Activated CD8-positive, alpha-beta T cell treated with anti-CD3 and anti-CD28 coated beads, Interleukin-2, amount 10 ng/mL, durations not matched to agents 7 days and 5 days (primary cell): Measurements from ENCODE around the gene POLE. TPM values are rescaled to one million over a fixed set of nuclear protein-coding genes. Genes with fewer than 3 reads are reported as not detected.

Experiments used
- ATAC-seq: fragments of 150-1000 bp; cut with Tn5 transposase; one replicate; pipeline ENCODE4 v1.10.0; 2021; ENCODE audit warnings: moderate library complexity
- CTCF ChIA-PET: fragments of 350-600 bp; sonication (Branson Sonifier 250); formaldehyde crosslinking; loops from one replicate; lab custom pipeline; 2021; ENCODE audit warnings: antibody characterized with exemption; lab: Charles Lee
- POLR2A ChIA-PET: fragments of 350-600 bp; sonication (Branson Sonifier 250); formaldehyde crosslinking; loops from one replicate; lab custom pipeline; 2021; ENCODE audit warnings: antibody characterized with exemption; lab: Charles Lee
- DNase-seq: peaks from one replicate; pipeline ENCODE4 v3.0.0-alpha.2; 2020
- H3K27ac Mint-ChIP-seq: one replicate; pipeline ENCODE4 v1.8.0; 2021; ENCODE audit warnings: mild to moderate bottlenecking, mixed read lengths
- H3K27me3 Mint-ChIP-seq: one replicate; pipeline ENCODE4 v1.8.0; 2021; ENCODE audit warnings: low read depth, mixed read lengths
- H3K36me3 Mint-ChIP-seq: one replicate; pipeline ENCODE4 v1.8.0; 2021; ENCODE audit warnings: low read depth, mixed read lengths
- H3K4me1 Mint-ChIP-seq: one replicate; pipeline ENCODE4 v1.8.0; 2021; ENCODE audit warnings: low read depth, mixed read lengths
- H3K4me3 Mint-ChIP-seq: one replicate; pipeline ENCODE4 v1.8.0; 2021; ENCODE audit warnings: mild to moderate bottlenecking, mixed read lengths
- H3K9me3 Mint-ChIP-seq: one replicate; pipeline ENCODE4 v1.8.0; 2022; ENCODE audit warnings: mixed read lengths; ENCODE audit not compliant: insufficient read depth
- total RNA-seq, 2 experiments: library from RNA; stranded (reverse); gene quantifications; one replicate each; pipeline ENCODE4 v1.2.3, GENCODE V29; 2021

Gene POLE
- total RNA-seq, 2 experiments from 2014 or later, result 200 to 202 TPM

DNA sequence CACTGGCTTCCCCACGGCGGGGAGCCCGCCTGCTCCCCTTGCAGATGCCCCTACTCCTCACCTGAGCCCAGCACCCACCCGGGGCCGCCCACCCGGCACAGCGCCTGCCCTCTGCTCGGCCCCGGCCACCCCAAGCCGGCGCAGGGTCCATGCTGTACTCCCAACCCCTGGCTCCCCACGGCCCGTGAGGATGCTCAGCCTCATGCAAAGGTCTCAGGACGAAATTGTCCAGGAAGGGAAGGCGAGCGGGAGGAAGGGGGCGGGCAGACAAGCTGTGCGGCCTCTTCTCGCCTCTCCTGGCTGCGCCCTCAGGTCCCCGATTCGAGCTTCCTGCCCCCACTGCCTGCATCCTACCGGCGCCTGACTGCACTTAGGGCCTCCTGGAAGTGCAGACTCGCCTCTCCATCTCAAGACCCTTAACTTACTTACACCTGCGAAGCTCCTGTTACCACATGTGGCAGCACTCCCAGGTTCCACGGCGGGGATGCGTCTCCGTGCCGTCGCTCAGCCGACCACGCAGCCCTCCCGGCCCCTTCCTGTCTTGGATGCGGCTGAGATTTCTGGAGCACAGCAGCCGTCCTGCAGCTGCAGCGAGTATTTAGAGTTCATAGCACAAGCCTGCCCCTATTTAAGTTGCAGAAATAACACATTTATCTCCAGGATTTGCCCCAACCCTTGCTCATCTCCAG, 94.7 kb downstream of the POLE start:
- peaks cover 3% of the 10 kb centered on the region for H3K27me3 Mint-ChIP-seq

DNA sequence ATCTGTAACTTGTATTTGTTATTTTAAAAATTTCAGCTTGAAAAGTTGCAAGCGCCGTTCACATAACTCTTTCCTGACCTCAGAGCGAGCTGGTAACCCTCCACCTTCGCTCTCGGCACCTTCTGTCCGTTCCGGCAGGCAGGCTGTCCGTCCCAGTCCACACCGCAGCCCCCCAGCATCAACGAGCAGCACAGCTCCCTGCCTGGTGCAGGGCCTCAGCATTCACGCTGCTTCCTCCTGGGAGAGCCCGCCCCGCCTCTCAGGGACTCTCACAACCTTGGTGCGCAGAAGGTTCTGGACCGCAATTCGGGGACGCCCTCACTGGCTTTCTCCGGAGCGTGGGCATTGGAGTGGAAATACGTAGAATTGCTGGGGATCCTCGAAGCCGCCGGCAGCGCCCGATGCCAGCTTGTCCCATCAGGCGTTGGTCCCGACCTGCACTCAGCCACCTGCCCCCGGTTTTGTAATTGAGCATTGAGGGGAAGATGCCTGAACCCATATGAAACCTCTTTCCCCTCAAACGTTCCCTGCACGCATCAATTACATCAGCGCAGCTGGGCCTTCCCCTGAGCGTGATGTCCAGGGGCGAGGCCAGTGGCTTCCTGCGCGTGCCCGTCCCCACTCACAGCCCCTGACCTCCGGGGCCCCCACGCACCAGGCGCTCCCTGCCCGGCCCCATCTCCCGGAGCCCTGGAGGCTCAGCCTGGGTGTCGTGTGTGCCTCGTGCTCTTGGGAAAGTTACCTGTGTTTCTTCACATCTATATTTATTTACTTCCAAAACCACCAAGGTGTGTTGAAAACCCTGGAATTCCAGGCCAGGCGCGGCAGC, 95.8 kb downstream of the POLE start:
- no peak for ATAC-seq
- no peak overlapping the region for H3K4me3 Mint-ChIP-seq
- H3K27me3 Mint-ChIP-seq, result no peaks in the 10 kb centered on the region
- no peaks in the 10 kb centered on the region for H3K4me1 Mint-ChIP-seq
- ChIA-PET POLR2A (no interaction called here), CTCF (interaction anchor here (1.0 to 1.1 kb wide), 2 partner anchors 24 to 30 kb away, joined by 3 to 4 read pairs; no protein-coding TSS in a partner anchor)
- no peak for DNase-seq
- H3K36me3 Mint-ChIP-seq, result no peaks in the 10 kb centered on the region
- H3K27ac Mint-ChIP-seq, result no peak overlapping the region
- H3K9me3 Mint-ChIP-seq, result no peaks in the 10 kb centered on the region

More for the DNA sequence above, 94.7 kb downstream of the POLE start:
- no peak overlapping the region for H3K4me3 Mint-ChIP-seq
- CTCF ChIA-PET, result no interaction called here
- no peak for ATAC-seq
- H3K27ac Mint-ChIP-seq, result no peak overlapping the region
- DNase-seq, result no peak
- H3K9me3 Mint-ChIP-seq, result no peaks in the 10 kb centered on the region
- POLR2A ChIA-PET, result no interaction called here
- H3K36me3 Mint-ChIP-seq, result no peaks in the 10 kb centered on the region
- H3K4me1 Mint-ChIP-seq, result peaks cover 3% of the 10 kb centered on the region

DNA sequence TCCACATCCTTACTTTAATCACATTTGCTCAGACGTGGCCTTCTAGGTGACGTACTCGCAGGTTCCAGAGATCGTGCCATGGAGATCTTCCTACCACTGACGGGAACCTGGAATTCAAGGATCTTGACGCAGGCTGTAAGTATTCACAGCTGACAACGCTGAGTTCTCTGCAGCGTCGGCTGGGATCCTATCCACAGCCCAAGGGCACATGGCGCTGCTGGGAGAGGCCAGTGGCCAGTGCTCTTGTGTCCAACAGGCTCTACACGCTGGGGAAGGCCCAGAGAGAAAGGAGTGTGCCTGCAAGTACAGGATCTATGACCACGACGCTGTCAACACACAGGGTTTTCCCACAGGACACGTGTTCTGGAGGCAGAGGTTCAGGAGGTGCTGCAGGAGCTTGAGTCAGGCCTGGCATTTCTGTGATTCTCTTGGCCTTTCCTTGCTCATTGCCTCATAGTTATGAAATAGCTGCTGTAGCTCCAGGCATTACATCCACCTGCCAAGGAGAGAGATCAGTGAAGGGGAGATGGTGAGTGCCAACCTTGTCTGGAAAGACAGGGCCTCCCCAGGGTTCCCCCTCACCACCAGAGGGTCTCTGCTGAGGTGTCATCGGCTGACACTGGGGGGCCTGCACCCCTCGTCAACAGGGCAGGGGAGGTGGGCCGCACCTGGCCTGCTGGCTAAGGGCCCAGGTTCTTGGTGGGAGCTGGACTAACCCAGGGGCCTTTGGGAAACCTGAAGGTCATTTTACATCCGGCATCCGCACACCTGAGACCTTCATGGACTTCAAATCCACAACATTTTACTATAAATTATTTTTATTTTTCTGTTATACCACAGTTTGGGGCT, 98.1 kb downstream of the POLE start:
- Mint-ChIP-seq H3K4me1 (no peaks in the 10 kb centered on the region), H3K36me3 (no peaks in the 10 kb centered on the region), H3K27ac (no peak overlapping the region), H3K4me3 (no peak overlapping the region), H3K9me3 (no peaks in the 10 kb centered on the region), H3K27me3 (no peaks in the 10 kb centered on the region)
- POLR2A ChIA-PET, result no interaction called here
- CTCF ChIA-PET, result interaction anchor here (1.5 kb wide), 1 partner anchor 28 kb away, joined by 6 read pairs; no protein-coding TSS in a partner anchor
- DNase-seq (no peak), ATAC-seq (no peak)

DNA sequence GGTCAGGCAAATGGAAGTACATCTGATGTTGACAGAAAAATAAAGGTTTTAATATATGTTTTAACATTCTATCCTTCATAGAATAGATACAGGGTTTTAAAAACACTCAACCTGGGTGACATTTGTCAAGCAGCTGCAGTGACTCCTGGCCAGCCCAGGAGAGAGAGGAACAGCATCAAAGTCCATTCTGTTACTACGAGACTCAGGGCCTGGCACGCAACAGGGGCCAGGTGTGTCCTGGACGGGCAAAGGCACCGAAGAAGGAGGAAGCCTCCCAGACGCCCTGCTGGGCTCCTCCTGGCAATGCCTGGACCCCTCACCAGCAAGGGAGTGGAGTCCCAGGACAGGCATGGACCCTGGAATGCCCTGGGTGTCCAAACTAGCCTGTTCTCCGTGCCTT, 98.8 kb downstream of the POLE start:
- DNase-seq (no peak), ATAC-seq (peak; percentile 38)
- no peak overlapping the region for H3K27ac Mint-ChIP-seq
- CTCF ChIA-PET, result no interaction called here
- H3K4me1 Mint-ChIP-seq, result no peaks in the 10 kb centered on the region
- no peaks in the 10 kb centered on the region for H3K27me3 Mint-ChIP-seq
- H3K4me3 Mint-ChIP-seq, result no peak overlapping the region
- no peaks in the 10 kb centered on the region for H3K9me3 Mint-ChIP-seq
- POLR2A ChIA-PET, result no interaction called here
- H3K36me3 Mint-ChIP-seq, result no peaks in the 10 kb centered on the region

DNA sequence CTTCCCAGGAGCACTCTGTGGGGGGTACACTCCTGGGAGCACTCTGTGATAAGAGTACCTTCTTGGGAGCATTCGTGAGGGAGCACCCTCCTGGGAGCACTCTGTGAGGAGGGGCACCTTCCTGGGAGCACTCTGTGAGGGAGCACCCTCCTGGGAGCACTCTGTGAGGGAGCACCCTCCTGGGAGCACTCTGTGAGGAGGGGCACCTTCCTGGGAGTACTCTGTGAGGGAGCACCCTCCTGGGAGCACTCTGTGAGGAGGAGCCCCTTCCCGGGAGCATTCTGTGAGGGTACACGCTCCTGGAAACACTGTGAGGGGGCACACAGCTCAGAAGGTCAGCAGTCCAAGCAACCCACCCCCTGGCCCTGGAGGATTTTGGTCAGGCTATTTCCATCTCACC, 99.4 kb downstream of the POLE start:
- Mint-ChIP-seq H3K36me3 (no peaks in the 10 kb centered on the region), H3K27me3 (no peaks in the 10 kb centered on the region), H3K4me1 (no peaks in the 10 kb centered on the region), H3K4me3 (no peak overlapping the region), H3K9me3 (no peaks in the 10 kb centered on the region), H3K27ac (no peak overlapping the region)
- no peak for ATAC-seq
- ChIA-PET CTCF (no interaction called here), POLR2A (no interaction called here)
- no peak for DNase-seq

DNA sequence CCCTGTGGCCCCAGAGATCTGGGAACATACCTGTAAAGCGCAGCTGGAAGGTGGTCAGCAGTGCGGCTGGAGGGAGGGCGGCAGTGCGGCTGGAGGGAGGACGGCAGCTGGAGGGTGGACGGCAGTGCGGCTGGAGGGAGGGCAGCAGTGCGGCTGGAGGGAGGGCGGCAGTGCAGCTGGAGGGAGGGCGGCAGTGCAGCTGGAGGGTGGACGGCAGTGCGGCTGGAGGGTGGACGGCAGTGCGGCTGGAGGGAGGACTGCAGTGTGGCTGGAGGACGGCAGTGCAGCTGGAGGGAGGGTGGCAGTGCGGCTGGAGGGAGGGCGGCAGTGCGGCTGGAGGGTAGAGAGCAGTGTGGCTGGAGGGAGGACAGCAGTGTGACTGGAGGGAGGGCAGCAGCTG, 100.2 kb downstream of the POLE start:
- Mint-ChIP-seq H3K9me3 (no peaks in the 10 kb centered on the region), H3K4me3 (no peak overlapping the region), H3K27me3 (no peaks in the 10 kb centered on the region), H3K36me3 (no peaks in the 10 kb centered on the region), H3K4me1 (no peaks in the 10 kb centered on the region), H3K27ac (no peak overlapping the region)
- DNase-seq (no peak), ATAC-seq (no peak)
- ChIA-PET POLR2A (no interaction called here), CTCF (no interaction called here)

DNA sequence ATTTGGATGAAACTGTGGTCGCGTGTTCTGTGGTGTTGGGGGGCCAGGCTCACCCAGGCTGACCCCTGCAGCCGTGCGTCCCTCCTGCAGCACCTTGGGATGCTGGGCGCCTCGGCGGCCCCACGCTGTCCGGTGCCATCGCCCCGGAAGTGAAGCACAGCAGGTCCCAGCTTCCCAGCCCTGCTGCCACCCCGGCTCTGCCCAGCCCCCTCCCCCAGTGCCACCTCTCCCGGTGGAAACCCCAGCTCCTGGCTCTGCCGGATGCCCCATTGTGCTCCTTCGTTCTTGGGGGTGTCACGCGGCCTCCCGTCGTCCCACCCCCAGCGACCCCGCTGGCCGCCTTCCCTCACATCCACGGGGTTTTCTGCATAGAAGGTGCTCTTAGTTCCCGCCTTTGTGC, 102.0 kb downstream of the POLE start:
- Mint-ChIP-seq H3K4me1 (no peaks in the 10 kb centered on the region), H3K36me3 (no peaks in the 10 kb centered on the region), H3K4me3 (no peak overlapping the region), H3K27me3 (no peaks in the 10 kb centered on the region), H3K9me3 (no peaks in the 10 kb centered on the region), H3K27ac (no peak overlapping the region)
- no peak for DNase-seq
- ATAC-seq, result no peak
- ChIA-PET POLR2A (no interaction called here), CTCF (no interaction called here)

DNA sequence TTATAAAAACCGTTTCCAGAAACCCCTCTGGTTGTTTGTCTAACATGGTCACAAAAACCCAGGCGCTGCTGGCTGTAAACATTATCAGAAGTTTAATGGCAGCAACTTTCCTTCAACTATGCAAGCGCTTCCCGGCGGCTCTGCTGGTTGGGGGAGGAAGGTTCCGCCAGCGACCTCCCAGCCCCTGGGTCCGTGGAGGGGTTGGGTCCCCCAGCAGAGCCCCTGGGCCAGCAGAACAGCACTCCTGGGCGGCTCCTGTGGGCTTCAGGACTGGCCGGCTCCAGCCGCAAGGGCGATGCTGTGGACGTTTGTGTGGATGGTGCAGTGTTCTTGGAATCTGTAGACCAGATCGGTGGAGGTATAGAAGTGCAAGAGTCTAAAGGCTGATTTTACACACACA, 102.7 kb downstream of the POLE start:
- no peaks in the 10 kb centered on the region for H3K9me3 Mint-ChIP-seq
- ChIA-PET POLR2A (no interaction called here), CTCF (no interaction called here)
- H3K4me1 Mint-ChIP-seq, result no peaks in the 10 kb centered on the region
- H3K27ac Mint-ChIP-seq, result no peak overlapping the region
- no peaks in the 10 kb centered on the region for H3K27me3 Mint-ChIP-seq
- no peak overlapping the region for H3K4me3 Mint-ChIP-seq
- DNase-seq (no peak), ATAC-seq (no peak)
- H3K36me3 Mint-ChIP-seq, result no peaks in the 10 kb centered on the region

DNA sequence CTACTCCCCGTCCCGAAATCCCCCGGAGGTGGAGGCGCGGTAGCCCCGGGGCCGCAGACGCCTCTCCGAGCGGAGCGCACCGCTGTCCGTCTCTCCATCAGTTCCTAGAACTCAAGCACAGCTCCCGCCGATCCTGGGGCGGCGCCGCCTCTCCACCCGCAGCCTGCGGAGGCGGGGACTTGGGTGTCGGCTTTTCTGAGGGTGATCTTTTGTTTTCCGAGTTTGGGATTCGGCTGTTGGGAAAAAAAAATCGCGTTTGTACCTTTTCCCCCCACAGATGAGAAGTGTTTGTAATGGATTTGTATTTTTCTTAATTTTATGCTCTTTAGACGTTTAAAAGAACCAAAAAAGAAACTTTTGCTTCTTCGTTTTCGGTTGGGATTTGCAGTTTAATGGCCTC, 103.4 kb downstream of the POLE start:
- H3K36me3 Mint-ChIP-seq, result no peaks in the 10 kb centered on the region
- H3K4me1 Mint-ChIP-seq, result no peaks in the 10 kb centered on the region
- ATAC-seq, result no peak
- no peaks in the 10 kb centered on the region for H3K9me3 Mint-ChIP-seq
- no peaks in the 10 kb centered on the region for H3K27me3 Mint-ChIP-seq
- ChIA-PET POLR2A (no interaction called here), CTCF (no interaction called here)
- no peak overlapping the region for H3K27ac Mint-ChIP-seq
- DNase-seq, result no peak
- H3K4me3 Mint-ChIP-seq, result no peak overlapping the region

DNA sequence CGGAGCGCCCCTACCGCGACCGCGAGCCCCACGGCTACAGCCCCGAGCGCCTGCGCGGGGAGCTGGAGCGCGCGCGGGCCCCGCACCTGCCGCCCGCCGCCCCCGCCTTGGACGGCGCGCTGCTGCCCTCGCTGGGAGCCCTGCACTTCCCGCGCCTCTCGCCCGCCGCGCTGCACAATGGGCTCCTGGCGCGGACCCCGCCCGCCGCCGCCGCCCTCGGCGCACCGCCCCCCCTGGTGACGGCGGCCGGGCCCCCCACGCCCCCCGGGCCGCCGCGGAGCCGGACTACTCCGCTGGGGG, 103.8 kb downstream of the POLE start:
- POLR2A ChIA-PET, result no interaction called here
- Mint-ChIP-seq H3K4me3 (no peak overlapping the region), H3K36me3 (no peaks in the 10 kb centered on the region), H3K27me3 (no peaks in the 10 kb centered on the region), H3K27ac (no peak overlapping the region), H3K4me1 (no peaks in the 10 kb centered on the region), H3K9me3 (no peaks in the 10 kb centered on the region)
- CTCF ChIA-PET, result no interaction called here
- ATAC-seq (no peak), DNase-seq (no peak)

DNA sequence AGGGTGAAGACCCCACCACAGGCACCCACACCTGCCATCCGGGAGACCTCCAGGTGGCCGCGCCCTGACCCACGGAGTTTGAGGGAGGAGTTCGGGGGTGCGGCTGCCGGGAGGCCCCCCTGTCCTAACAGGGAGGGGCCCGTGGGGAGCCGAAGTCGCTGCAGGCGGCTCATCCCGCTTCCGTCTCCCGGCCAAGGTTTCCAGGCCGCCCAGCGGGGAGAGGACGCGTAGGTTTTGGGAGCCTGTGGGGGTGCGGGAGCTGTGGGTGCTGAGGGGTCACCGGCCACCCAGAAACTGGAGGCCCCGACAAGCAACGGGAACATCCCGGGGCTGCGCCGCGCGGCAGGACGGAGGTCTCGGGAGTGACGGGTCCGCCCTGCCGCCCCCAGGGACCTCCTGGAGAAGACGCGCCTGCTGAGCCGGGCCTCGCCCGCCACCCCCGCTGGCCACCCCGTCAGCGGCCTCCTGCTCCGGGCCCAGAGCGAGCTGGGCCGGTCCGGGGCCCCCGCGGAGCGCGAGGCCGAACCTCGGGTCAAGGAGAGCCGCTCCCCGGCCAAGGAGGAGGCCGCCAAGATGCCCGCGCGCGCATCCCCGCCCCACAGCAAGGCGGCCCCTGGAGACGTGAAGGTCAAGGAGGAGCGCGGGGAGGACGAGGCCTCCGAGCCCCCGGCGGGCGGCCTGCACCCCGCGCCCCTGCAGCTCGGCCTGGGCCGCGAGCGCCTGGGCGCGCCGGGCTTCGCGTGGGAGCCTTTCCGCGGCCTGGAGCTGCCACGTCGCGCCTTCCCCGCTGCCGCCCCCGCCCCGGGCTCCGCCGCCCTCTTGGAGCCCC, 104.3 kb downstream of the POLE start:
- H3K27me3 Mint-ChIP-seq, result no peaks in the 10 kb centered on the region
- H3K36me3 Mint-ChIP-seq, result no peaks in the 10 kb centered on the region
- no peak overlapping the region for H3K4me3 Mint-ChIP-seq
- DNase-seq (no peak), ATAC-seq (no peak)
- ChIA-PET POLR2A (no interaction called here), CTCF (no interaction called here)
- H3K4me1 Mint-ChIP-seq, result no peaks in the 10 kb centered on the region
- H3K9me3 Mint-ChIP-seq, result no peaks in the 10 kb centered on the region
- no peak overlapping the region for H3K27ac Mint-ChIP-seq
